Measurements from ENCODE around the gene CERKL. TPM values are rescaled to one million over a fixed set of nuclear protein-coding genes. Genes with fewer than 3 reads are reported as not detected.

Gene CERKL
- total RNA-seq, 4 donors from 2014 or later = not detected

GRCh38 chr2:181573140-181573736, 83.7 kb downstream of the CERKL start:
- WGBS, 2 donors = 44 to 50% methylated on average over 4 of the region's 4 CpGs
- no peak overlapping the region for H3K4me3 ChIP-seq (ENCODE audit: low read depth, poor library complexity, severe bottlenecking)
- no peak for DNase-seq (ENCODE audit: low spot score in 2 of 2)
- no peak for TF ChIP-seq CTCF (IDR thresholded peaks at IDR 0.05)
- no peak for TF ChIP-seq POLR2A (IDR thresholded peaks at IDR 0.05)
- intact Hi-C loops (cut with DNase I; ENCODE audit: low total_unique reads) = no loop called here

GRCh38 chr2:181570833-181571661, 85.9 kb downstream of the CERKL start:
- WGBS, 2 donors = 86 to 88% methylated on average over 4 of the region's 4 CpGs
- intact Hi-C loops (cut with DNase I; ENCODE audit: low total_unique reads) = no loop called here

GRCh38 chr2:181570059-181570458, 86.8 kb downstream of the CERKL start:
- intact Hi-C loops (cut with DNase I; ENCODE audit: low total_unique reads) = no loop called here
- 76 to 89% methylated on average over 2 of the region's 2 CpGs for WGBS, 2 donors
- H3K4me3 ChIP-seq (ENCODE audit: low read depth, poor library complexity, severe bottlenecking) = no peak overlapping the region
- TF ChIP-seq CTCF (IDR thresholded peaks at IDR 0.05) (no peak), POLR2A (IDR thresholded peaks at IDR 0.05) (no peak)
- no peak for DNase-seq (ENCODE audit: low spot score in 2 of 2)

More at GRCh38 chr2:181570833-181571661, 85.9 kb downstream of the CERKL start:
- no peak overlapping the region for H3K4me3 ChIP-seq (ENCODE audit: low read depth, poor library complexity, severe bottlenecking)
- DNase-seq (ENCODE audit: low spot score in 2 of 2) = no peak
- TF ChIP-seq POLR2A (IDR thresholded peaks at IDR 0.05) (no peak), CTCF (IDR thresholded peaks at IDR 0.05) (no peak)

GRCh38 chr2:181566334-181567032, 90.4 kb downstream of the CERKL start:
- intact Hi-C loops (cut with DNase I; ENCODE audit: low total_unique reads) = no loop called here
- no peak overlapping the region for H3K4me3 ChIP-seq (ENCODE audit: low read depth, poor library complexity, severe bottlenecking)
- TF ChIP-seq POLR2A (IDR thresholded peaks at IDR 0.05) (no peak), CTCF (IDR thresholded peaks at IDR 0.05) (no peak)
- DNase-seq (ENCODE audit: low spot score in 2 of 2) = no peak
- 65 to 67% methylated on average over 6 of the region's 6 CpGs for WGBS, 2 donors

GRCh38 chr2:181563101-181563692, 93.7 kb downstream of the CERKL start:
- no peak overlapping the region for H3K4me3 ChIP-seq (ENCODE audit: low read depth, poor library complexity, severe bottlenecking)
- WGBS, 2 donors = 46 to 47% methylated on average over 1 of the region's 1 CpG
- intact Hi-C loops (cut with DNase I; ENCODE audit: low total_unique reads) = no loop called here
- TF ChIP-seq POLR2A (IDR thresholded peaks at IDR 0.05) = no peak
- no peak for TF ChIP-seq CTCF (IDR thresholded peaks at IDR 0.05)
- DNase-seq (ENCODE audit: low spot score in 2 of 2) = no peak
